DND-41 (cell line): ENCODE results near the gene SERINC5.

Experiments
- ATAC-seq: fragments of 200-7000 bp; cut with Tn5 transposase; 3 replicates; pipeline ENCODE4 v1.9.1; 2021; ENCODE audit warnings: low read depth; ENCODE audit not compliant: insufficient read depth
- DNase-seq: peaks from one replicate; pipeline ENCODE4 v3.0.0-alpha.2; 2020
- H2AFZ ChIP-seq: 2 replicates; pipeline ENCODE4 v1.6.0; 2012; ENCODE audit warnings: low read depth, low read length
- H3K27ac ChIP-seq: 2 replicates; pipeline ENCODE4 v1.5.1; 2012; ENCODE audit warnings: low read length, inconsistent platforms
- H3K27me3 ChIP-seq: fragments of 200-600 bp; sonication (generic); 2 replicates; pipeline ENCODE4 v1.6.0; 2012; ENCODE audit warnings: low read length, mild to moderate bottlenecking, inconsistent platforms; ENCODE audit not compliant: insufficient read depth, poor library complexity
- H3K36me3 ChIP-seq: 2 replicates; pipeline ENCODE4 v1.5.1; 2012; ENCODE audit warnings: low read length, inconsistent platforms; ENCODE audit not compliant: insufficient read depth
- H3K4me1 ChIP-seq: 2 replicates; pipeline ENCODE4 v1.5.1; 2012; ENCODE audit warnings: mild to moderate bottlenecking, low read length; ENCODE audit not compliant: insufficient read depth
- H3K4me2 ChIP-seq: 2 replicates; pipeline ENCODE4 v1.6.0; 2012; ENCODE audit warnings: mild to moderate bottlenecking, moderate library complexity, low read length, inconsistent platforms; ENCODE audit not compliant: insufficient read depth
- H3K4me3 ChIP-seq, 2 experiments: fragments of 200-600 bp in 1 of 2; shearing (Covaris generic) in 1 of 2; 2 replicates each; pipeline ENCODE4 v1.5.1; 2012 to 2016; ENCODE audit warnings: inconsistent platforms in 2 of 2, low read length in 2 of 2, mild to moderate bottlenecking in 2 of 2, low read depth in 1 of 2, moderate library complexity in 1 of 2
- H3K79me2 ChIP-seq: 2 replicates; pipeline ENCODE4 v1.6.0; 2012; ENCODE audit warnings: low read length, inconsistent platforms; ENCODE audit not compliant: insufficient read depth
- H3K9ac ChIP-seq: 2 replicates; pipeline ENCODE4 v1.6.0; 2012; ENCODE audit warnings: low read depth, mild to moderate bottlenecking, inconsistent platforms, low read length, moderate library complexity
- H3K9me3 ChIP-seq: 2 replicates; pipeline ENCODE4 v1.5.1; 2012; ENCODE audit warnings: low read length, moderate library complexity, mild to moderate bottlenecking, inconsistent platforms; ENCODE audit not compliant: insufficient read depth, severe bottlenecking
- H4K20me1 ChIP-seq: 2 replicates; pipeline ENCODE4 v1.6.0; 2012; ENCODE audit warnings: low read length; ENCODE audit not compliant: insufficient read depth
- EZH2 ChIP-seq: IDR thresholded peaks from 3 replicates; pipeline ENCODE4 v1.6.1; 2012; ENCODE audit warnings: borderline replicate concordance, low read depth, mild to moderate bottlenecking, moderate library complexity, low read length, inconsistent platforms; ENCODE audit not compliant: severe bottlenecking
- TF ChIP-seq, protein P1 (sequence below): IDR thresholded peaks from 2 replicates; pipeline ENCODE4 v1.5.1; 2012; ENCODE audit warnings: borderline replicate concordance, low read length, moderate library complexity, mild to moderate bottlenecking; ENCODE audit not compliant: poor library complexity, severe bottlenecking; ENCODE audit errors: extremely low read depth

The SERINC5 gene

DNA sequence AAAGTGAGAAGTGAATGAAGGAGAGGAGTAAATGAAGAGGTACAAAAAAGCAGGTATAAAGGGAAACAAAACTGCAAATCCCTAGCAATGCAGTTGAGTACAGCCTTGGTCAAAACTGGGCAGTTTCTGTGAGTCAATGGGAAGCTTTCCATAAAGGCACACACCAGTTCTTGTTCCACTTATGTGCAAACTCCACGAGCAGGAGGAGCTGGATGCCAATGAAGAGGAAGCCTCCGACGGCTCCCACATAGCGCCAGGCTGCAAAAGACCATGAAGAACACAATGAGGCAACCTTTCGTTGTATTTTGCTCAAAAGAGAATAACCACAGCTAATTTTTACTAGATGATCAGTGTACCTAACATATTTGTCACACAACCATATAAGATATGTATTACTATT lies 81.1 kb downstream of the SERINC5 start:
- H3K27me3 ChIP-seq, result no peaks in the 10 kb centered on the region
- no peak overlapping the region for H2AFZ ChIP-seq
- no peaks in the 10 kb centered on the region for H3K9me3 ChIP-seq
- no peaks in the 10 kb centered on the region for H4K20me1 ChIP-seq
- TF ChIP-seq, protein P1, sequence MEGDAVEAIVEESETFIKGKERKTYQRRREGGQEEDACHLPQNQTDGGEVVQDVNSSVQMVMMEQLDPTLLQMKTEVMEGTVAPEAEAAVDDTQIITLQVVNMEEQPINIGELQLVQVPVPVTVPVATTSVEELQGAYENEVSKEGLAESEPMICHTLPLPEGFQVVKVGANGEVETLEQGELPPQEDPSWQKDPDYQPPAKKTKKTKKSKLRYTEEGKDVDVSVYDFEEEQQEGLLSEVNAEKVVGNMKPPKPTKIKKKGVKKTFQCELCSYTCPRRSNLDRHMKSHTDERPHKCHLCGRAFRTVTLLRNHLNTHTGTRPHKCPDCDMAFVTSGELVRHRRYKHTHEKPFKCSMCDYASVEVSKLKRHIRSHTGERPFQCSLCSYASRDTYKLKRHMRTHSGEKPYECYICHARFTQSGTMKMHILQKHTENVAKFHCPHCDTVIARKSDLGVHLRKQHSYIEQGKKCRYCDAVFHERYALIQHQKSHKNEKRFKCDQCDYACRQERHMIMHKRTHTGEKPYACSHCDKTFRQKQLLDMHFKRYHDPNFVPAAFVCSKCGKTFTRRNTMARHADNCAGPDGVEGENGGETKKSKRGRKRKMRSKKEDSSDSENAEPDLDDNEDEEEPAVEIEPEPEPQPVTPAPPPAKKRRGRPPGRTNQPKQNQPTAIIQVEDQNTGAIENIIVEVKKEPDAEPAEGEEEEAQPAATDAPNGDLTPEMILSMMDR, result no peak
- TF ChIP-seq EZH2, result no peak
- peaks cover 9% of the 10 kb centered on the region for H3K4me1 ChIP-seq
- no peak for DNase-seq
- H3K36me3 ChIP-seq, result peaks cover 61% of the 10 kb centered on the region
- H3K4me3 ChIP-seq, result no peak overlapping the region
- no peak overlapping the region for H3K4me2 ChIP-seq
- no peak for ATAC-seq
- H3K9ac ChIP-seq, result no peak overlapping the region
- 0 out of 2 replicates have a peak overlapping the region, but pooled peaks have one; percentile 26 for H3K27ac ChIP-seq
- peaks cover 13% of the 10 kb centered on the region for H3K79me2 ChIP-seq

DNA sequence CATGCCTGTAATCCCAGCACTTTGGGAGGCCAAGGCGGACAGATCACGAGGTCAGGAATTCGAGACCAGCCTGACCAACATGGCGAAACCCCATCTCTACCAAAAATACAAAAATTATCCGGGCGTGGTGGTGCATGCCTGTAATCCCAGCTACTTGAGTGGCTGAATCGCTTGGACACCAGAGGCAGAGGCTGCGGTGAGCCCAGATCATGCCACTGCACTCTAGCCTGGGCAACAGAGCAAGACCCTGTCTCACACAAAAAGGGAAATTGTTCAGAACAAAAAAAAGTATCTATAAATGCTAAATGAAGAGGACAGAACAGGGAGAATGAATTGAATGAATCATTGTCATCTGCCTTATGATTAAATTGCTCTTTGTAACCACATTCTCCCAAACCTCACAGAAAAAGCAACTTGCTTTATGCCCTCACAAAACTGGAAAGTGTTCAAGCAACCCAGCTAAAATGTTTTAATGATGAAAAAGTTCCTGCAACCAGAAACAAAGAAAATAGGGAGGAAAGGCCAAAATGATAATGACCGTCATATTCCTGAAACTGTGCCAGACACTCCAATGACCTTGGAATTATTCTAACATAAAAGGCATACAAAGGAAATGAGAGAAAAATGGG lies 83.7 kb downstream of the SERINC5 start:
- Histone ChIP-seq H3K4me3 (no peak overlapping the region), H4K20me1 (no peaks in the 10 kb centered on the region), H3K27me3 (no peaks in the 10 kb centered on the region), H3K79me2 (no peaks in the 10 kb centered on the region; the same call in 1 of the 2 replicates), H2AFZ (no peak overlapping the region), H3K27ac (no peak overlapping the region), H3K4me2 (no peak overlapping the region), H3K9me3 (no peaks in the 10 kb centered on the region), H3K9ac (no peak overlapping the region), H3K36me3 (peaks cover 76% of the 10 kb centered on the region), H3K4me1 (no peaks in the 10 kb centered on the region)
- TF ChIP-seq, protein P1, result no peak
- no peak for TF ChIP-seq EZH2
- ATAC-seq (no peak), DNase-seq (no peak)

DNA sequence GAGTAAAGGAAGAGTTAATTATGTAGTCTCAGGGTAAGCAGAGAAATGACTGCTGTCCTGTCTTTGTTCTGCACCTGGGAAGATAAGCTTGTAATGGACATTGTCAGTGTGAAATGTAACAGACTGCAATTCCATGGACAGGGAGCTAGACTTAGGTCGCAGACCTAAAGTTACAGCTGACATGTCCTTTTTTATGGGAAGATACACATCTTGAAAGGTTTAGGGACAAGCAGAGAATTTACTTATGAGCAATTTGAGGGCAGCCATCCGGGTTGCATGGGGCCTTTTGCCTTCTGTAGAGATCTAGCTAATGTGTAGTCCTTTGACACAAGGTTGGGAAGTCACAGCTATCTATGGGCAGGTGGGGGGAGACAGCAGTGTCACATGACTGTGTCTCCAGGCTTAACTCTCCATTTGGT lies 85.7 kb downstream of the SERINC5 start:
- no peak for ATAC-seq
- Histone ChIP-seq H3K27ac (peak overlapping the region; percentile 39), H4K20me1 (no peaks in the 10 kb centered on the region), H3K4me1 (no peaks in the 10 kb centered on the region), H3K4me2 (no peak overlapping the region), H3K79me2 (no peaks in the 10 kb centered on the region), H3K9ac (no peak overlapping the region), H2AFZ (no peak overlapping the region), H3K27me3 (no peaks in the 10 kb centered on the region), H3K36me3 (peaks cover 85% of the 10 kb centered on the region), H3K9me3 (no peaks in the 10 kb centered on the region), H3K4me3 (no peak overlapping the region)
- no peak for TF ChIP-seq EZH2
- TF ChIP-seq, protein P1, result no peak
- DNase-seq, result no peak
